Trophoblast cell (in vitro differentiated cells and primary cell): ENCODE measurements around the gene RNF150.

ENCODE experiments used
- DNase-seq, 2 donors: peaks; one replicate each; pipeline ENCODE4 v3.0.0-alpha.2; 2016
- H2AFZ ChIP-seq: 2 replicates; pipeline ENCODE4 v1.6.1; 2013; ENCODE audit warnings: low read length, moderate library complexity, mild to moderate bottlenecking; ENCODE audit not compliant: insufficient read depth, poor library complexity
- H2AK5ac ChIP-seq: 2 replicates; pipeline ENCODE4 v1.6.1; 2013; ENCODE audit warnings: mild to moderate bottlenecking, low read length
- H2BK120ac ChIP-seq: 2 replicates; pipeline ENCODE4 v1.6.1; 2013; ENCODE audit warnings: low read length, mild to moderate bottlenecking, moderate library complexity; ENCODE audit not compliant: insufficient read depth, poor library complexity
- H2BK12ac ChIP-seq: 2 replicates; pipeline ENCODE4 v1.6.1; 2013; ENCODE audit warnings: mild to moderate bottlenecking, low read length, moderate library complexity
- H2BK5ac ChIP-seq: 2 replicates; pipeline ENCODE4 v1.6.1; 2013; ENCODE audit warnings: low read length, low read depth, moderate library complexity, mild to moderate bottlenecking; ENCODE audit not compliant: poor library complexity
- H3K14ac ChIP-seq: 2 replicates; pipeline ENCODE4 v1.6.1; 2013; ENCODE audit warnings: mild to moderate bottlenecking, low read length
- H3K18ac ChIP-seq: 2 replicates; pipeline ENCODE4 v1.6.1; 2013; ENCODE audit warnings: mild to moderate bottlenecking, low read length
- H3K23ac ChIP-seq: 2 replicates; pipeline ENCODE4 v1.6.1; 2013; ENCODE audit warnings: low read length
- H3K27ac ChIP-seq: 2 replicates; pipeline ENCODE4 v1.5.1; 2013; ENCODE audit warnings: low read depth, mild to moderate bottlenecking, inconsistent platforms, low read length, moderate library complexity
- H3K27me3 ChIP-seq: 2 replicates; pipeline ENCODE4 v1.6.1; 2013; ENCODE audit warnings: inconsistent platforms, mild to moderate bottlenecking, low read length, moderate library complexity; ENCODE audit not compliant: insufficient read depth
- H3K36me3 ChIP-seq, 2 experiments: 1 replicate in 1 of 2; 2 replicates in 1 of 2; pipeline ENCODE4 v1.6.1; 2013; ENCODE audit warnings: low read length in 2 of 2, mild to moderate bottlenecking in 2 of 2, moderate library complexity in 1 of 2; ENCODE audit not compliant: insufficient read depth in 2 of 2, control insufficient read depth in 1 of 2
- H3K4ac ChIP-seq: 2 replicates; pipeline ENCODE4 v1.6.1; 2013; ENCODE audit warnings: low read depth, mild to moderate bottlenecking, low read length, moderate library complexity
- H3K4me1 ChIP-seq, 2 experiments: 1 replicate in 1 of 2; 2 replicates in 1 of 2; pipeline ENCODE4 v1.6.1; 2013; ENCODE audit warnings: low read length in 2 of 2, mild to moderate bottlenecking in 2 of 2, moderate library complexity in 1 of 2; ENCODE audit not compliant: insufficient read depth in 2 of 2, control insufficient read depth in 1 of 2
- H3K4me2 ChIP-seq: 2 replicates; pipeline ENCODE4 v1.6.1; 2013; ENCODE audit warnings: inconsistent platforms, mild to moderate bottlenecking, low read length, moderate library complexity
- H3K4me3 ChIP-seq: 2 replicates; pipeline ENCODE4 v1.5.1; 2013; ENCODE audit warnings: mild to moderate bottlenecking, low read depth, low read length, inconsistent platforms
- H3K79me1 ChIP-seq: one replicate; pipeline ENCODE4 v1.6.1; 2013; ENCODE audit warnings: low read length
- H3K79me2 ChIP-seq: 2 replicates; pipeline ENCODE4 v1.6.1; 2013; ENCODE audit warnings: low read length, mild to moderate bottlenecking; ENCODE audit not compliant: control insufficient read depth, insufficient read depth, poor library complexity
- H3K9ac ChIP-seq: 2 replicates; pipeline ENCODE4 v1.6.1; 2013; ENCODE audit warnings: mild to moderate bottlenecking, low read length
- H3K9me3 ChIP-seq: 2 replicates; pipeline ENCODE4 v1.6.1; 2013; ENCODE audit warnings: low read depth, mild to moderate bottlenecking, control low read depth, inconsistent platforms, low read length; ENCODE audit not compliant: insufficient read depth
- H4K12ac ChIP-seq: 2 replicates; pipeline ENCODE4 v1.6.1; 2013; ENCODE audit warnings: low read depth, mild to moderate bottlenecking, low read length, moderate library complexity
- H4K8ac ChIP-seq: 2 replicates; pipeline ENCODE4 v1.6.1; 2013; ENCODE audit warnings: low read depth, mild to moderate bottlenecking, low read length, moderate library complexity
- H4K91ac ChIP-seq: one replicate; pipeline ENCODE4 v1.6.1; 2013; ENCODE audit warnings: low read depth, mild to moderate bottlenecking, low read length, moderate library complexity
- WGBS: extraction: QIAGEN DNeasy Blood & Tissue Kit; methylation state at CpG from one replicate; pipeline ENCODE4 v1.1.7; 2013; ENCODE audit warnings: missing lambda C conversion rate; ENCODE audit not compliant: insufficient read length, insufficient coverage; ENCODE audit errors: extremely low coverage; 5-methylcytosine and 5-hydroxymethylcytosine counted together

Gene RNF150

GRCh38 chr4:140980426-140981200 is 152.7 kb downstream of the RNF150 start:
- no peak for DNase-seq
- Histone ChIP-seq H3K4me2 (no peak overlapping the region), H3K23ac (no peak overlapping the region), H3K18ac (no peak overlapping the region), H3K9ac (no peak overlapping the region), H3K14ac (no peak overlapping the region), H3K27me3 (no peaks in the 10 kb centered on the region), H3K79me1 (no peaks in the 10 kb centered on the region), H3K79me2 (no peaks in the 10 kb centered on the region), H4K91ac (no peak overlapping the region), H3K9me3 (no peaks in the 10 kb centered on the region), H2AFZ (no peak overlapping the region), H4K8ac (no peak overlapping the region), H3K4ac (no peak overlapping the region), H3K4me1 (peaks cover 0 to 4% of the 10 kb centered on the region in 2 experiments), H4K12ac (no peak overlapping the region), H2BK5ac (no peak overlapping the region), H3K27ac (no peak overlapping the region), H3K36me3 (no peaks in the 10 kb centered on the region), H3K4me3 (no peak overlapping the region), H2BK12ac (no peak overlapping the region), H2BK120ac (no peak overlapping the region), H2AK5ac (no peak overlapping the region)
- no CpG with 5 or more reads among the region's 5 CpGs for WGBS

DNA sequence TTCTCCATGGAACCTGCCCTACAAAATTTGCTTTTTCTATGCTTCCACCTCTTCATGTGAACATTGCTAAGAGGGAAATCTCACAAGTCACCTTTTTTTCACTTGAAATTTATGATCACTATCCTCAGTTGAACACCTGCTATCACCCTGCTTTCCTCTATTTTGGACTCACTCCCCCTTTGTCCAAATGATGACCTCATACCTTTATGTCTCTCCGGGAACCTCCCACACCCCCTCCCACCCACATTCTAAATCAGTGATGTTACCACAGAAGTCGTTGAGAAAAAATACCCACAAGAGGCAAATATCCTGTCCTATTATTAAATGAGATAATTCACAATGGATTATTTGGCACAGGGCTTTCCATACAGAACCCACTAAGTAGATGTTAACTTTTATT is 156.5 kb downstream of the RNF150 start:
- Histone ChIP-seq H3K14ac (no peak overlapping the region), H3K27ac (no peak overlapping the region), H3K23ac (no peak overlapping the region), H3K79me1 (no peaks in the 10 kb centered on the region), H2AK5ac (no peak overlapping the region), H3K4me2 (no peak overlapping the region), H3K27me3 (no peaks in the 10 kb centered on the region), H4K91ac (no peak overlapping the region), H3K9ac (no peak overlapping the region), H3K9me3 (no peaks in the 10 kb centered on the region), H3K4ac (no peak overlapping the region), H3K79me2 (no peaks in the 10 kb centered on the region), H4K8ac (no peak overlapping the region), H2AFZ (no peak overlapping the region), H4K12ac (no peak overlapping the region), H2BK120ac (no peak overlapping the region), H2BK5ac (no peak overlapping the region), H3K18ac (no peak overlapping the region), H2BK12ac (no peak overlapping the region), H3K4me1 (peaks cover 0 to 4% of the 10 kb centered on the region in 2 experiments), H3K36me3 (no peaks in the 10 kb centered on the region), H3K4me3 (no peak overlapping the region)
- WGBS = no CpG with 5 or more reads among the region's 2 CpGs
- DNase-seq = no peak

DNA sequence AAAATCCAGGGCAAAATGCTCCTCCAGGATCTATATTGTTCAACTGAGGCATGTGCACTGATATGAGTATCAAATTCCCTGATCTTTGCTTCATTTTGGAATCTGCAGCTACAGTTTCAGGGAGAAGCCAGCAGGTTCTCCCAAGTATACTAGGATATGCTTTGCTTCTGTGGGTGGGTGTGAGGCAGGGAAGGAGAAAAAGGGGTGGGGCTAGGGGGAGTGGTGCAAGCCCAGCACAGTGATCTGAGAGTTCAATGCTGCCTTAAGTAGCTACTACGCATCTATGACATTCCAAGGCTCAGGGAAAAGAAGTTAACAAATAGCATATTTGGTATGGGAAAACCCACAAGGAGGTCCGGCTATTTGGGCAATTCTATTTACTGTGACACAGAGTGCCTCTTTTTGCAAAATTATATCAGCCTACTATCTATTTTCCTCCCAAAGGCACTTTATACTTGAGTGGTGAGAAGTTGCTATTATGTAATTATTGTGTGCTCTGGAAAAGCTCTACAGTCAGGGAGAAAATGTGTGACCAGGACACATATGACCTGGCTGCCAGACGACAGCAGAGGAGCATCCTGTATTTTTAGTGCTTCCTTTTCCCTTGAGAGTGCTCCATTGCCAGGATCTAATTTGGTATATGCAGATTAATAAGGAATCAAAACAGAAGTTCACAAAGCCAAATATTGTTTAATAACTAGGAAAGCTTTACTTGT is 162.0 kb downstream of the RNF150 start:
- no peak overlapping the region for H4K12ac ChIP-seq
- no peak overlapping the region for H4K8ac ChIP-seq
- H3K23ac ChIP-seq = no peak overlapping the region
- H3K79me2 ChIP-seq = no peaks in the 10 kb centered on the region
- H2BK120ac ChIP-seq = no peak overlapping the region
- H4K91ac ChIP-seq = no peak overlapping the region
- H3K14ac ChIP-seq = no peak overlapping the region
- H3K4ac ChIP-seq = no peak overlapping the region
- no peak overlapping the region for H2BK5ac ChIP-seq
- no peak overlapping the region for H2BK12ac ChIP-seq
- H3K9ac ChIP-seq = no peak overlapping the region
- H3K18ac ChIP-seq = no peak overlapping the region
- no peak overlapping the region for H3K4me3 ChIP-seq
- H3K79me1 ChIP-seq = no peaks in the 10 kb centered on the region
- no peaks in the 10 kb centered on the region for H3K36me3 ChIP-seq
- H3K27ac ChIP-seq = no peak overlapping the region
- H2AK5ac ChIP-seq = no peak overlapping the region
- no peak for DNase-seq
- no peaks in the 10 kb centered on the region for H3K9me3 ChIP-seq
- no peak overlapping the region for H2AFZ ChIP-seq
- H3K4me2 ChIP-seq = no peak overlapping the region
- no CpG with 5 or more reads among the region's 3 CpGs for WGBS
- no peaks in the 10 kb centered on the region for H3K27me3 ChIP-seq
- peaks cover 0 to 1% of the 10 kb centered on the region in 2 experiments for H3K4me1 ChIP-seq

DNA sequence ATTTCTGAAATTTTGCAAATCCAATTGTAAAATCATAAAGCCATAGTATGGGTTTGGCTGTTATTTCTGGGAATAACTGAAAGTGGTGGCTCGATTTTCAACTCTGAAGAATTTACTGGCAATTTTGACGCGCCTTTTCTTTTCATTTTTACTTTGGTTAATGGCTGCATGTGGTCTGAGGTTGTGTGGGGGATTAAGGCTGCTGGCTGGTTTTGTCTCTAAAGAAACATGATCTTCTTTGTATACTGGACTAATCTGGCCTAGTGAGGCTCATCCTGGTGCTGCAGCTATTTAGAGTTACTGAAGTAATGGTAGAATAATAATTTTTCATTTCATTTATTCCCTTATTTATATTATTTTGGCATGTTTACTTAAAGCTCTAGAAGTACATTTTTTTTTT is 164.0 kb downstream of the RNF150 start:
- H4K12ac ChIP-seq = no peak overlapping the region
- H3K79me1 ChIP-seq = no peaks in the 10 kb centered on the region
- H3K4me1 ChIP-seq = no peaks in the 10 kb centered on the region
- H3K4me2 ChIP-seq = no peak overlapping the region
- no peak overlapping the region for H3K14ac ChIP-seq
- no peak overlapping the region for H3K23ac ChIP-seq
- H3K18ac ChIP-seq = no peak overlapping the region
- DNase-seq = no peak
- no peak overlapping the region for H2BK12ac ChIP-seq
- no peak overlapping the region for H4K91ac ChIP-seq
- no peak overlapping the region for H2BK120ac ChIP-seq
- no peaks in the 10 kb centered on the region for H3K36me3 ChIP-seq
- no peak overlapping the region for H3K4ac ChIP-seq
- H4K8ac ChIP-seq = no peak overlapping the region
- no peaks in the 10 kb centered on the region for H3K27me3 ChIP-seq
- H3K4me3 ChIP-seq = no peak overlapping the region
- no peak overlapping the region for H3K9ac ChIP-seq
- H3K79me2 ChIP-seq = no peaks in the 10 kb centered on the region
- no peak overlapping the region for H2AK5ac ChIP-seq
- no CpG with 5 or more reads among the region's 3 CpGs for WGBS
- no peak overlapping the region for H2BK5ac ChIP-seq
- H2AFZ ChIP-seq = no peak overlapping the region
- no peak overlapping the region for H3K27ac ChIP-seq
- H3K9me3 ChIP-seq = no peaks in the 10 kb centered on the region
